ENCODE measurements around the gene FRAT1. TPM values are rescaled to one million over a fixed set of nuclear protein-coding genes. Genes with fewer than 3 reads are reported as not detected.

FRAT1 gene
- total and polyA plus RNA-seq, 2 donors (not counting 1 experiment from before 2014, with no cell fraction given) = 5.1 to 25.3 TPM

- TF ChIP-seq EZH2 (IDR thresholded peaks at IDR 0.05; ENCODE audit: borderline replicate concordance, insufficient read depth, low read depth, low read length, poor library complexity, severe bottlenecking) (no peak), CTCF (IDR thresholded peaks at IDR 0.05) (no peak)
- peak overlapping the region; percentile 6 to 100 for H3K27ac ChIP-seq (ENCODE audit: low read length in 2 of 2)
- DNase-seq (no peak), ATAC-seq (ENCODE audit: low read depth) (no peak)
- Mint-ChIP-seq H3K4me3 (peak overlapping the region; percentile 85), H3K4me1 (peaks cover 28% of the 10 kb centered on the region), H3K9me3 (ENCODE audit: insufficient read depth) (no peaks in the 10 kb centered on the region), H3K27me3 (no peaks in the 10 kb centered on the region), H3K27ac (no peak overlapping the region)
- CTCF ChIA-PET = interaction anchor here (0.7 kb wide), 1 partner anchor 16 kb away, joined by 3 read pairs; the partner anchor contains the start of gene FRAT1
- H3K9me3 ChIP-seq (ENCODE audit: control extremely low read depth in 1 of 3, control insufficient read depth in 2 of 3, insufficient read depth in 1 of 3, low read length in 2 of 3) = no peaks in the 10 kb centered on the region
- H3K4me1 ChIP-seq (ENCODE audit: control insufficient read depth in 2 of 2, insufficient read depth in 2 of 2, low read length in 2 of 2) = peaks cover 28 to 29% of the 10 kb centered on the region in 2 donors
- peak overlapping the region; percentile 87 for H2AFZ ChIP-seq (ENCODE audit: insufficient read depth, low read depth, low read length, poor library complexity, severe bottlenecking)
- peaks cover 3 to 8% of the 10 kb centered on the region in 2 experiments for H3K36me3 ChIP-seq (replicated peaks in 1 of 2; ENCODE audit: control extremely low read depth in 1 of 2, control insufficient read depth in 1 of 2, extremely low read depth in 1 of 2, insufficient read depth in 2 of 2, low read length in 1 of 2)
- intact Hi-C loops (cut with micrococcal nuclease) = loop anchor here (5.0 kb wide), 1 partner anchor 112 kb away; the partner anchor contains the start of genes EXOSC1 and ZDHHC16
- H3K4me3 ChIP-seq (ENCODE audit: control extremely low read depth in 1 of 5, extremely low read depth in 1 of 5, insufficient read depth in 1 of 5, low read depth in 2 of 5, low read length in 4 of 5) = peak overlapping the region; percentile 38 to 84 (median 74)
- H3K9ac ChIP-seq (ENCODE audit: low read length) = peak overlapping the region; percentile 85
- H4K20me1 ChIP-seq (ENCODE audit: control insufficient read depth, insufficient read depth, low read length, poor library complexity, severe bottlenecking) = peaks cover 34% of the 10 kb centered on the region
- 6% methylated on average over 16 of the region's 25 CpGs for WGBS (ENCODE audit: insufficient coverage)
- H3K79me2 ChIP-seq (ENCODE audit: control insufficient read depth, insufficient read depth, low read length) = peaks cover 34% of the 10 kb centered on the region
- H3K4me2 ChIP-seq (replicated peaks; ENCODE audit: low read depth, low read length, poor library complexity, severe bottlenecking) = peak overlapping the region; percentile 83
- POLR2A ChIA-PET = interaction anchor here (0.6 kb wide), 2 partner anchors 42 to 95 kb away, joined by 3 to 8 read pairs; no protein-coding TSS in a partner anchor
- no peaks in the 10 kb centered on the region for H3K27me3 ChIP-seq (replicated peaks in 1 of 4; ENCODE audit: control extremely low read depth in 1 of 4, control insufficient read depth in 3 of 4, insufficient read depth in 4 of 4, low read length in 3 of 4)
Measured at GRCh38 chr10:97335188-97335619, 16.1 kb downstream of the FRAT1 start.

GRCh38 chr10:97336006-97336405 lies 16.9 kb downstream of the FRAT1 start:
- no peak for DNase-seq
- H3K27me3 ChIP-seq (replicated peaks in 1 of 4; ENCODE audit: control extremely low read depth in 1 of 4, control insufficient read depth in 3 of 4, insufficient read depth in 4 of 4, low read length in 3 of 4) = no peaks in the 10 kb centered on the region
- no peak overlapping the region for H3K4me3 ChIP-seq (ENCODE audit: control extremely low read depth in 1 of 5, extremely low read depth in 1 of 5, insufficient read depth in 1 of 5, low read depth in 2 of 5, low read length in 4 of 5)
- H3K79me2 ChIP-seq (ENCODE audit: control insufficient read depth, insufficient read depth, low read length) = peaks cover 30% of the 10 kb centered on the region
- no peaks in the 10 kb centered on the region for H3K9me3 Mint-ChIP-seq (ENCODE audit: insufficient read depth)
- H2AFZ ChIP-seq (ENCODE audit: insufficient read depth, low read depth, low read length, poor library complexity, severe bottlenecking) = no peak overlapping the region
- H4K20me1 ChIP-seq (ENCODE audit: control insufficient read depth, insufficient read depth, low read length, poor library complexity, severe bottlenecking) = peaks cover 28% of the 10 kb centered on the region
- intact Hi-C loops (cut with micrococcal nuclease) = loop anchor here (5.0 kb wide), 1 partner anchor 111 kb away; the partner anchor contains the start of genes EXOSC1 and ZDHHC16
- ChIA-PET POLR2A (no interaction called here), CTCF (no interaction called here)
- ATAC-seq (ENCODE audit: low read depth) = no peak
- TF ChIP-seq EZH2 (IDR thresholded peaks at IDR 0.05; ENCODE audit: borderline replicate concordance, insufficient read depth, low read depth, low read length, poor library complexity, severe bottlenecking) (no peak), CTCF (IDR thresholded peaks at IDR 0.05) (no peak)
- H3K4me2 ChIP-seq (replicated peaks; ENCODE audit: low read depth, low read length, poor library complexity, severe bottlenecking) = no peak overlapping the region
- peak overlapping the region; percentile 83 for H3K27ac Mint-ChIP-seq
- no peak overlapping the region for H3K9ac ChIP-seq (ENCODE audit: low read length)
- no CpG with 5 or more reads among the region's 5 CpGs for WGBS (ENCODE audit: insufficient coverage)
- peaks cover 28% of the 10 kb centered on the region for H3K4me1 Mint-ChIP-seq
- H3K4me3 Mint-ChIP-seq = peak overlapping the region; percentile 81
- no peaks in the 10 kb centered on the region for H3K27me3 Mint-ChIP-seq
- H3K27ac ChIP-seq (ENCODE audit: low read length in 2 of 2) = no peak overlapping the region
- H3K9me3 ChIP-seq (ENCODE audit: control extremely low read depth in 1 of 3, control insufficient read depth in 2 of 3, insufficient read depth in 1 of 3, low read length in 2 of 3) = no peaks in the 10 kb centered on the region
- H3K36me3 ChIP-seq (replicated peaks in 1 of 2; ENCODE audit: control extremely low read depth in 1 of 2, control insufficient read depth in 1 of 2, extremely low read depth in 1 of 2, insufficient read depth in 2 of 2, low read length in 1 of 2) = peaks cover 3 to 8% of the 10 kb centered on the region in 2 experiments
- H3K4me1 ChIP-seq (ENCODE audit: control insufficient read depth in 2 of 2, insufficient read depth in 2 of 2, low read length in 2 of 2) = peaks cover 27 to 29% of the 10 kb centered on the region in 2 donors
